Stimulated activated CD8-positive, alpha-beta memory T cell treated with anti-CD3 and anti-CD28 coated beads, Interleukin-7, amount 100 ng/mL, for 24 hours (primary cell): ENCODE data around the gene CIDEB.

Experiments
- DNase-seq: peaks from one replicate; pipeline ENCODE4 v3.0.0-alpha.2; 2020; ENCODE audit warnings: low read depth

CIDEB gene

DNA sequence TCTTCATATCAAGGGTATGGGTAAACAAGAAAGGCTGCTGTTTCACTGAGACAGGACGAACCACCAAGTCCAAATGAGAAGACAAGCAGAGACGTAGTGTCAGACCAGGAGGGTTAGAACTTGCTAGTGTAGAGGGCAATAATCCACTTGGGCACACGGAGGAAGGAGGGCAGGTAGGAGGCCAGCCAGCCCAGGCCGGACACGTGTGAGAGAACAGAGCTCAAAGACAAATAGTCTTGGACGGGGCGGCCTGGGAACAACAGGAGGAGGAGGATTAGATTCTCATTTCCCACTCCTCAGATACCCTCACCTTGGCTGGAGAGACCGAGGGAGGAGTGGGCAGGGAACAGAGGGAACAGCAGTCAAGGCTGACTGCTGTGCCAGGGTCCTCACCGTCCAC lies 17.0 kb downstream of the CIDEB start:
- no peak for DNase-seq

DNA sequence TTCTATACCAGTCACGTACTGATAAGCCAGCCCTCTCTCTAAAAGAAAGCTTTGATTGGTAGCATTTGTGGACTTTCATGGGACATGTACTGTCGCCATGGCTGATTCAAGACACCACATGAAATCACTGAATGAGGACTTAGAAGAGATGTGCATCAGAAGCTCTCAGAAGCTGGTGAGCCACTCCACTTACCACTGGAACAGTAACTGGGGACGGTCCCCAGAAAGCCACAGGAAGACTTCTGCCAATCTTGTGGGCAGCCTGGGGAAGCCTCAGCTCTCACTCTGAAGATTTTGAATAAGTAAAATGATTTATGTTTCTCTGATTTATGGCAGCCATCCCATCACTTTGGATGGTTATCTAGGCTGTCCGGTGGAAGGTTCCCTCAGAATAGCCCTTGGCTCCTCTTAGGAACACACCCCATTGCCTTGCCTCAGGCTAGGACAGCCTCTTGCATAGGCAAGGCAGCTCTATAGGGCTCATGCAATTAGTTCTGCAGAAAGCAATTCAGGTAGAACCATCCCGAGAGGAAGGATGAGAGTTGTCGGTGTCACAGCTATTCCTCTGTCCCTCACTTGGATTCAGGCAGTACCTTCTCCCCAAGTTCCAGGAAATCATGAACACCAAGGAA lies 18.0 kb downstream of the CIDEB start:
- DNase-seq = no peak

DNA sequence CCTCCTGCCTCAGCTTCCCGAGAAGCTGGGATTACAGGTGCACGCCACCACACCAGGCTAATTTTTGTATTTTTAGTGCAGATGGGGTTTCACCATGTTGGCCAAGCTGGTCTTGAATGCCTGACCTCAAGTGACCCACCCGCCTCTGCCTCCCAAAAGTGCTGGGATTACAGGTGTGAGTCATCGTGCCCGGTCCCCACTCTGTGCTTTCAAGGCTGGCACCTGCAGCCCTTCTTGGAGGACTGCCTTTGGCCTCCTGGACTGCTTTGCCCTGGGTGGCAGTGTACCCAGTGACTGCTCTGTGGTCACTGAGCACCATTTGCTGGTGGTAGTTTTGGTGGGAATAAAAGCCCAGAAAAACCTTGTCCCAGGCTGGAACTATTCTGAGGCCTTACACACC lies 20.8 kb downstream of the CIDEB start:
- DNase-seq = no peak

DNA sequence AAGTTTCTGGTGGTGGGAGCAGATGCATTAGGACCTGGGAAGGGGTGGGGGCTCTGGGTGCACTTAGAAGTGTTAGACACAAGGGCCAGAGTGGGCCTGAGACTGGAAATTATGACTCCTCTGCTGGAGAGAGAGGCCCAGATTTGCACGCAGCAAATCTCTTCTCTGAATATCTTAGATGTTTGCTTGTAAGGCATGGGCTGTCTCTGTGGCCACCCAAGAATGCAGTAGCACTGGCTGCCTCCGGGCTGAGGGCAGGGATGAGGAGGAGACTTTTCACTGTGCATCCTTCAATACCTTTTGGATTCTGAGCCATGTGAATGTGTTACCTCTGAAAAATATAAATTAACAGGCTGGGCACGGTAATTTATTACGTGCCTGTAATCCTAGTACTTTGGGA lies 22.4 kb downstream of the CIDEB start:
- DNase-seq = no peak

DNA sequence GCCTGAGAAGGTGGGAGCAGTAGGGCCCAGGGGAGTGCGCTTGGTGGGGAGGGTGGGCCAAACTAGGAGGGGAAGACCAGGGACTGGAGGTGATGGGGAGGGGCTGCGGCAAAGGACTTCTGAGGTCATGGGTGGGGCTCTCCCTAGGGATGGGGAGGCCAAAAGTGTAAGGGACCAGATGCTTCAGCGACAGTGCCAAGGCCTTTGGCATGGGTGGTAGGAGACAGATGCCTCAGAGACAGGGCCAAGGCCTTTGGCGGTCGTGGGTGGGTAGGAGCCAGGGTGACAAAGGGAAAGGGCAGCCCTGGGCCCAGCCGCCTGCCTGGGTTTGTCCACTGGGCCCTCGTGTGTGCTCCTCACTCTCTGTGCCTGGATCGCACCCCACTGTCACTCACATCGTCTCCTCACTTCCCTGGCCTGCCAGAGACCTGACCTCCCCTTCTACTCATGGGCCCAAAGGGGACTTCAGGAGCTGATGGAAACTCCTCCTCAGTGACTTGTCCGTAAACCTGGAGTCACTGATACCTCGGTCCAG lies 23.2 kb downstream of the CIDEB start:
- DNase-seq = no peak

DNA sequence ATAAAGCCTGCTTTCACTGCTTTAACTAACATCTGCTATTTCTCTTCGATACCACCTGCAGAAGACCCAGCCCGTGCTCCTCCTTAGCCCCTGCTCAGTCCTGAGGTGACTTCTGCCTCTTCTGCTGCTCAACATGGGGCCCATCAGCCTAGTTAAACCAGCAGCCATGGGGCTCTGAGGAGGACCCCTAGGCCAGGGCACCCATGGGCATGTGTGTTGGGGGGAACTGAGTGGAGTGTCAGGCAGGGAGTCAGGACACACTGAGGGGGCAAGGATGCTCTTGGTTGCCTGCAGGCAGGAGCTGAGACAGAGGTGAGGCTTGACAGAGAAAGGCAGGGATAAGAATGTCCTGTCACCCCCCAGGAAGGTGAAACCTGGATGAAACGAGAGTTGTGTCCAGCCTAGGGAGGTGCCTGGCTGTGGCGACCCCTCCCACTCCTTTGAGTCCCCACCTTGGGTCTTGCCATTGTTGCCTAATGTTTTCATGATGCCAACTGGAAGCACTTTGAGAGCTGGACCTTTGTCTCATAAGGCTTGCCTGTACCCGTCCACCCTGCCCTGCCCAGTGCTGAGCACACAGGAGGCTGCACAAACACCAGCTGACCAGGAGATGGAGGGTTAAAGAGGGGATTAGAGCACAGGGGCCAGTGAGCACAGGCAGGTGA lies 23.8 kb downstream of the CIDEB start:
- no peak for DNase-seq

DNA sequence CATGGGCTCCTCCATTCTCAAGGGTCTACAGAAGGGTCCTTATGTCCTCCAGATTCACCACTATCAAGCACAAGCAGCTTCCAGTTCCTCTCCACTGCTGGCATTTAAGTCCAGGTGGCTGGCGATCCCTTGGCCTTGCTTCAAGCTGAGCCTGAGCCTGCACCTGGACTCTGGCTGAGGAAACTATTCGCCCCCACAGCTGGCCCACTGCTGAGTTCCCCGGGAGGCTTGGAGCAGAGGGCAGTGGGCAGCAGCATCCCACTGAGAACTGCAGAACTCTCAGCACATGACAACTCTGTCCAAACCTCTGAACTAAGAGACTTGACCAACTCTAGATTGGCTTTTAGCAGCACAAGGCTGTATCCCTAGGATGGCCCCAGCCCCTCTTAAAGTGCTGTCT lies 25.0 kb downstream of the CIDEB start:
- no peak for DNase-seq

DNA sequence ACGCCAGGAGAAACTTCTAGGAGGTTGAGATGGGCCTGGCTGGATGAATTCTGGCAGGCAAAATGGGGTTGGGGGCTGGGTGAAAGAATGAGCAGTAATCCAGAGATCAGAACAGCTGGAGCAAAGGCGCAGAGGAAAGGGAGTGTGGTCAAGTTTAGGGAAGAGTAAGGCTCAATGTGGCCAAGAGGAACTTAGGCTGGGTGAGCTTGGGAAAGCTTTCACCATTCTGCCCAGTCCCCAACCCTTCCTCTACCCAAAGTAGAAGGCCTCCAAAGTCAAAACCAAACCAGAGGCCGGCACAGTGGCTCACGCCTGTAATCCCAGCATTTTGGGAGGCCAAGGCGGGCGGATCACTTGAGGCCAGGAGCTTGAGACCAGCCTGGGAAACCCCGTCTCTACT lies 26.1 kb downstream of the CIDEB start:
- no peak for DNase-seq

DNA sequence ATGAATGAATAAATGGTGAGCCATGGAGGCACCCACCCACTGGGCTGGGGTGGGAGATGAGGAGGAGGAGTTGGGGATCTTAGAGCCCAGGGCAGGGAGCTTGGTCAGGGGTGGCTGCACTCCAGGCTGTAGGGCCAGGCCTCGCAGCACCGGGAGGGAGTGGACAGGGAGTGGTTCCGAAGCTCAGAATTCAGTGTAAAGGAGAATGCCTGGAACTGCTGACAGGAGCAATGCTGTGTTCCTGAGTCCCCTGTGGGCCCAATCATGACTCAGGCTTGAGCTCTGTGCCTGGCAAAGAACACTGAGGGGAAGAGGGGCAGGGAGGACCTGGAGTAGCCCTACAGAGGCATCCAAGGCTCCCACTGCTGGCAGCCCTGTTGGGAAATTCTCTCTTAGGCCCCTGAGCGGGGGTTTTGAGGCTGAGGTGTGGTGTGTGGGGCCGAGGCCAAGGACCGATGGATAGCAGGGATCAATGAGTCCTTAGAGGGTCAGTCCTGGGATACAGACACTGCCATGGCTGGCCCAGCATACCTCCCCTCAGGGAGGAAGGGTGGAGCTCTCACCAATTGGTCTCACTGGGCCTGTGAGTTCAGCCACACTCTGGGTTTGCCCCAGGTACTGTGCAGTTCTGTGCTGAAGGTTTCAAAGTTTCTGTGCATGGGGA lies 26.8 kb downstream of the CIDEB start:
- DNase-seq = no peak

DNA sequence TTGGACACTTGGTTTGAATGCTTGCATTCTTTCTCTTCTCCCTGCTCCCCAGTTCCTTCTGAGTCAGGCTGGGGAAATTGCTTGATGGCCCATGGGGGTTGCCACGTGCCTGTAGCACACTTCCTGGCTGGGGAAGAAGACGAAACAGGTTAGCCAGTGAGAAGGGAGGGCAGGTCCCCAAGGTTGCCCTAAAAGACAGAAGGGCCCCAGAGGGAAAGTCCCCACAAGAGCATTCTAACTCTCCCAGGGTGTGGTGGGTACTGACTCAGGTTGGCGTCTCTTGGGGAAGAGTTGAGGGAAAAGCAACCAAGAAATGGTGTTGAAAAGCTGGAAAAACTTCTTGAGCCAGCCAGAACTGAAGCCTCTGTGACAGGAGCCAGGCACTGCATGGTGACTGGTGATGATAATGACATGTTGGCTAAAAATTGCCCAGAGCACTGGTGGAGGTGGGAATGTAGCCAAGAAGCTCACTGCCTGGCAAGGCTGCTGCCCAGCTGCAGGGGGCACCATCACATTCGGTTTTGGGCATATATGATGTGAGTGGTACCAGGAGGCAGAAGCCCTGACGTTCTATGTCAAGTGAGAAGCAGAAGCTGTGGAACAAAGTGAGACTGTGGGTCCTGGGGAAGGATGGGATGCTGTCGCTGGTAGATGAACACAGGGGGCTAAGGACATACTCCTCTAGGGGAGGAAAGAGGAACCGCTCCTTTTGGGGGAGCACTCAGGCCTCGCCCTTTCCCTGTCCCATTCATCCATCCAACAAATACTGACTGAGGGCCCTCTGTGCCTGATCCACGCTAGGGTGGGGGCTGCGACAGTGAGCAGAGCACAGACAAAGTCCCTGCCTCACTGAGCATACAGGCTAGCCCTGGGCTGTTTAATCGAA lies 28.2 kb downstream of the CIDEB start:
- DNase-seq = no peak

DNA sequence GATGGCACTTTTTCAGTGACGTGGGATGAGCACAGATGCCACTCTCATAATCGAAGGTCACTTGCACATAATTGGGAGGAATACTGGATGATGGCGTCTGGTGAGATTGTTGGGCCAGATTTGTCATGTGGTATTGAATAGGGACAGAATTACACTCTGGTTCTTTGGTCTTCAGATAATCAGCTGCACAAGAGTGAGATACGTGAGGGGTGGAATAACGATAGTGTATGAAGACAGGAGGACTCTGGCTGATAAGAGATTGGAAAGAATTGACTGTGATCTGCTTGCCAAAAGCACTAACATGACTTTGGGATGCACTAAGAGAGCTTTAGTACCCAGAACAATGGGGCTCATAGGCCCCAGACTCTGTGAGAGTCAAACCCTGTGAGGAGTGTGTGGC lies 29.4 kb downstream of the CIDEB start:
- DNase-seq = no peak

DNA sequence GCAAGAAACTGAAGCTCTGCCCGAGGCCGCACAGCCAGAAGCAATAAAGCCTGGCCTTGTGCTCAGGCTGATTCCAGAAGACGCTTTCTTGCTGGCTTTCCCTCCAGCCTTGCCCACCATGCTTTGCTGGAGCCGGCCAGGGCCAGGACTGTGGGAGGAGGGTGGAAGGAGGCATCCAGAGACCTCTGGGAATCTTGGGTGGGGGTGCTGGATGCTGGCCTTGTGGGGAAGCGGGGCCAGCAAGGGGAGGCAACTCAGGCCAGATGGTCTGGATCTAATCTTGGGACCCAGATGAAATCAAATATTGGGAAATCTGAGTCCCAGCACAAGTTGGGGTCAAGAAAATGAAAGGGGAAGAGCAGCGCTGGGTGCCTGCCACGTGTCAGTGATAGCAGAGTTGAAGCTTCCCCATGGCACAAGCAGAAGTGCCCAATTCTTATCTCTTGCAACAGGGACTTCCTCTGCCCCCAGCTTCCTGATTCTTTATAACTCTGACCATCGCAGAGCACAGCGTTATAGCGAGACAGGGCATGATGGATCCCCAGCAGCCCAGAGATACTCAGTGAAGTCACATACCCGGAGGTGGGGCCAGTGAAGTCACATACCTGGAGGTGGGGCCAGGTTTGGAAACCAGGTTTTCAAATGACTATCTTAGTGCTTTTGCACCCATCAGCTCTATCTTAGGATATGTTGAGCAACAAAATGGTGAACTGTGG lies 30.0 kb downstream of the CIDEB start:
- no peak for DNase-seq

DNA sequence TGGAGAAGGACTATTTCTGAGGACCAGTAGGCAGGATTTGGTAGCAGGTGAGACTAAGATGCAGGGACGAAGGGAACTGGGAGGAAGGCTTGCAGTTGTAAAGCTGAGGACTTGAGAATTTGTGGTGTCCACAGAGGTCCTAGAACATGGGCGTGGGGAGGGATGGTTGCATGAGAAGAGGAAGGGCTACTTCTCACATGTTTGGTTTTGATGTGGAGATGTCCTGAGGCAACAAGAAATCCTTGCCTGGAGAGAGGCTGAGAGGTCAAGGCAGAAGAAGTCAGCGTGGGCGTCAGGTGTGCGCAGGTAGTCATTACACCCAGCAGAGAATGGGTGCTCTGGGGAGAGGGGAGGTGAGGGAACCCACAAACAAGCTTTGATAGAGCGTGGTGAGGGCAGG lies 30.7 kb downstream of the CIDEB start:
- no peak for DNase-seq

DNA sequence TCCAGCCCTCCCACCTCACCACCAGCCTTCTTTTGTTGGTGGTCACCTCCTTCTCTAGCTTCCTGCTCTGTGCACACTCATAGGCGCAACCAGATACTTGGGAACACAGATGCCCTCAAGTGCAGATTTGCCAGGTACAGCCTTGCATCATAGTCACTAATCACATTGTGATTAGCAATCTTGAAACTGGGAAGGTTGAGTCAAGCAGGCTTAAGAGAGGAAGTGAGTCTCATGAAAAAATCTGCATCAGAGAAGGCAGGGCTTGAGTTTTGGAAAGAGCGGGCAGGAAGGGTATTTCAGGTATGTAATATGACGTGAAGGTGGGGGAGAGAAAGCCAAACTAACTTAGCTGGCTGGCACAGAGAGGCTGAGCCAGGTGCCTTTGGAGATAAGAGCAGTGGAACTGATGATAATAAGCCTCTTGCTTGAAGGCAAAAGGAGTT lies 33.7 kb downstream of the CIDEB start:
- DNase-seq = no peak

DNA sequence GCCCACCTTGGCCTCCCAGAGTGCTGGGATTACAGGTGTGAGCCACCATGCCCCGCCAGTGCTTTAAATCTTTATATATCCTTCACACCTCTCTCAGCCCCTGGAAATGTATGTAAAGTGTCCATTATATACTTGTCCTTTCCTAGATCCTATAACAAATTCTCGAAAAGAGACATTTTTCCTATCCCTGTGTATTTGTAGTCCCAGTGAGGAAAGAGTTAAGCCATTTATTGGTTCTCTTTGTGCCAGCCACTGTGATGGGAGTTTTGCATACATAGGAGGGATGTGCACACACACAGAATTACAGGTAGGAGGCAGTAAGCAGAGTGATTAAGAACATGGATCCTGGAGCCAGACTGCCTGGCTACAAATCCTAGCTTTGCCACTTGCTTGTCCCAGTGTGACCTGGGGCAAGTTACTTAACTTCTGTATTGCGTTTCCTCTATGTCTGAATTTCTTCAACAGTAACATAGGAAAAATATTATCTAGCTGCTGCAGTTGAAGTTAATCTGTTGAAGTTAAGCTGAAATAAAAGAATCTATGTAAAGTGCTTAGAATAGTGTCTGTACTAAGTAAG lies 34.3 kb downstream of the CIDEB start:
- DNase-seq = no peak

DNA sequence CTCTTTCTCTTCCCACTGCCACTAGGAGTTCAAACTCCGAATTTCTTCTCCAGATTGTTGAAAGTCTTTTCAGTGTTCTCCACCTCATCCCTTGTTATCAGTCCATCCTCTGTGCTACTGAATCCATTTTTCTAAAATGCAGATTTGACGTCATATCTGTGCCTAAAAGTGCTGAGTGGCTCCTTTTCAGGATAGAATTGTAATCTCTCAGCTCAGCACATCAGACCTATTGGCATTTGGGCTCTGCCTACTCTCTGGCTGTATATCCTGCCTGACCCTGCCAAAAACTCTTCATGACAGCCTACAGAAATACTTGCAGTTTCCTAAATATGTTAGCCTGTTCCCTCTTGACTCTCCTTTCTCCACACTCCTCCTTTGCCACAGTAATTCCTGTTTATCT lies 35.3 kb downstream of the CIDEB start:
- no peak for DNase-seq

DNA sequence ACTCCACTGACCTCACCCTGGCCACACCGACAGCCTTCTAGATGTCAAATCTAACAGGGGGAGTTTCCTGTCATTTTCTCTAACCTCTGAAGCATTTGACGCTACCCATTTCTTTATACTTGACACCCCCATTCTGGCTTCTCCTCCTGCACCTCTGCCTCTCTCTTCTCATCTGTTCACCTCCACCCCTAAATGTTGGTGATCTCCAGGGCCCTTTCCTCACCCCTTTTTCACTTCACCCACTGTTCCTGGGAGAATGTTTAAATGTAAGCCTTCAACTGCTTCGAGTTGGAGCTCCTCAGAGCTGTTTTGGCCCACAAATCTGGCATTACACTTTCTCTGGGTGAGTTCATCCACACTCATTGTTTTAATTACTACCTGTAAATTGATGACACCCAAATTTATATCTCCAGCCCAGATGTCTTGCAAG lies 35.9 kb downstream of the CIDEB start:
- no peak for DNase-seq

DNA sequence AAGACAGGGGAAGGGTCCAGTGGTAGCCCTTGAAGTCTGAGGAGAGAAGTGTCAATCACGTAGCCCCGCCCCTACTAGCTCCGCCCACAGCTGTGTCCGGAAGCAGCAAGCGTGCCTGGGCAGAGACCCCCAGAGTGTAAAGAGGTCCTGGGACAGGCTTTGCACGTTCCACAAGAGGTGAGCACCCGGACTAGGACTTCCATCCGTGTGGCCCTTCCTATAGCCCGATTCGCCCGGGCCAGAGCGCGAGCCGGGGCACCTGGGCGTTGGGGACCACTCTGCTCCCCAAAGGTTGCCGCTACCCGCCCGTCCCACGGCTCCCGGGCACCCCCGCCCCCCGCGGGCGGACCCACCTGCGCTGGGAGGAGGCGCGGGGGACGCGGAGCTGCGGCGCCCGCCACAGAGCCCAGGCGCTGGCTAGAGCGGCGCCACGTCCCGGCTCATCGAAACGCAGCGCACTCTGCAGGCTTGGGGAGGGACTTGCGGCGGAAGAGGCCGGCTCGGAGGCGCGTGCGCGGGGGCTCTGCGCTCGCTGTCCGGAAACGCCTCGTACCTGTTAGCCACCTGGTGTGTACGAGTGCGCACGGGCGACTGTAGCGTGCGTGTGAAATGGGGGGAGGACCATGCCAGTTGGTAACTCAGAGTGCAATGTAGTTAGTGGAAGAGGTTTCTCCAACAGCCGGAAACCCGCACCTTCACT lies 36.5 kb downstream of the CIDEB start, which contains the start of gene RABGGTA:
TSS of gene RABGGTA (minus strand) at position 464 of the 700 bp plus-strand sequence. CDS start 482 bp downstream, outside the sequence.
- DNase-seq = peak; percentile 70

DNA sequence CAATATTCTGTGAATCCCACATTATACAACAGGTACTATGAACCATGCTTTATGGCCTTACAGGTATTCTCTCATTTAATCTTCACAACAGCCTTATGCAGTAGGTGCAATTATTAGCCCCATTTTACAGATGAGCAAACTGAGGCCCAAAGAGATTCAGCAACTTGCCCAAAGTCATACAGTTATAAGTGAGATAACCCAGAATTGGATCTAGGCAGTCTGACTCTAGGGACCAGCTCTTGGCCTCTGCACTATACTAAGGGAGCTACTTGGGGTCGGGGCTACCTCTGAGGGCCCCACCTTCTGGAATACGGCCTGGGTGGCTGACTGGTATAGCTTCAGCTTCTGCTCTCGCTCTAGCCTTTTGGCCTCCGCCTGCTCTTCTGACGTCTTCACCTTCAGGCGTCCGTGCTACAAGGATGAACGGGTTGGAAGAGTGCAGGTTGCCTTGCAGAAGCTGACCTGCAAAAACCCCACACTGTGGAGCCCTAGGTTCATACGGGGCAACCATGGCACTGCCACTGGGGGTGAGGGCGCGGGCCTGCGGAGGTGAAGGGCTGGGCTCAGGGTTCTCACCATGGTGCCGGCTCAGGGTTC lies 37.1 kb downstream of the CIDEB start:
- DNase-seq = no peak

DNA sequence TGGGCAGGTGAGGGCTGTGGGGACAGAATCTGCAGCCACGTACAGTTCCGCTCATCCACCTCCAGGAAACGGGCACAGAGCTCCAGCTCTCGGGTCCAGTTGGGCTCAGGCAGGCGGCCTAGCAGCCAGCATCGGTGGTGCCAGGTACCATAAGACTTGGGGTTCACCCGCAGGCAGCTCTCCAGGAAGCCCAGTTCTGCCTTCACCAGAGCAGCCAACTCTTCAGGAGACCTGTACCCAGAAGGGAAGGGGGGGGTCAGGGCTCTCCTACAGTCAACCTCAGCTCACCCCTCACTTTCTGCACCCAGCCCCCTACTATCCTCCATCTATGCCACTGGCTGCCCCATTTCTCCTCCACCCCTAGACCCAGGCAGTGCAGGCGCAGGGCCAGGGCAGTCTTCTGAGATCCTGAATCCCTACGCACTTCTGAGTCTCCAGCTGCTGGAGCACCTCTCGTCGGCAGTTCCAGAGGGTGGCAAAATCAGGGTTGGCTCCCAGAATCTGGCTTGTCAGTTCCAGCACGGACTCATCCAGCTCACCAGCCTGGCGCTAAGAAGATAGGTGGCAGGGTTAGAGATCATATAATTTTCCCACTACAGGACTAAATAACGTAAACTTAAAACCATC lies 37.8 kb downstream of the CIDEB start:
- DNase-seq = no peak
